ENCODE results near the gene PER2. TPM values are rescaled to one million over a fixed set of nuclear protein-coding genes. Genes with fewer than 3 reads are reported as not detected.

PER2 gene
- total and polyA plus RNA-seq, 9 of the 15 experiments (the other 6 are each of a cell fraction or from before 2014, with no cell fraction given), result 1.1 to 10.3 (median 2.9) TPM

GRCh38 chr2:238288650-238289573 lies 502 bp upstream of the PER2 start (continued):
- TF ChIP-seq MGA (IDR thresholded peaks at IDR 0.05) (peak; percentile 72), ZNF121 (CRISPR knock-in tag; conservative IDR thresholded peaks at IDR 0.05) (no peak), ZSCAN32 (CRISPR knock-in tag; IDR thresholded peaks at IDR 0.05) (no peak), ZZZ3 (IDR thresholded peaks at IDR 0.05) (no peak), E2F1 (CRISPR knock-in tag; IDR thresholded peaks at IDR 0.05) (no peak), GABPB2 (CRISPR knock-in tag; conservative IDR thresholded peaks at IDR 0.05) (no peak), DDX20 (tag; IDR thresholded peaks at IDR 0.05; ENCODE audit: low read depth) (no peak), JUN (IDR thresholded peaks at IDR 0.05; ENCODE audit: borderline replicate concordance, low read depth, low read length) (peak; percentile 20; the same call in 1 of the 2 replicates), JUN (CRISPR knock-in tag; IDR thresholded peaks at IDR 0.05; ENCODE audit: borderline replicate concordance) (no peak), CBFB (CRISPR knock-in tag; IDR thresholded peaks at IDR 0.05) (no peak), ZNF253 (CRISPR knock-in tag; conservative IDR thresholded peaks at IDR 0.05) (no peak), FOXO4 (CRISPR knock-in tag; IDR thresholded peaks at IDR 0.05) (no peak), NUFIP1 (IDR thresholded peaks at IDR 0.05; ENCODE audit: partially characterized antibody) (no peak)

Measured in K562 (cell line).